NCI-H2227 treated with DMSO at 0.1 percent for 48 hours (cell line): Measurements from ENCODE around the gene SCN10A.

Experiments
- DNase-seq: peaks from one replicate; lab custom pipeline; 2025; lab: John Stamatoyannopoulos, UW

The SCN10A gene

GRCh38 chr3:38720465-38720864 lies 95.6 kb downstream of the SCN10A start:
- DNase-seq: no peak

GRCh38 chr3:38717355-38718240 lies 98.4 kb downstream of the SCN10A start:
- no peak for DNase-seq

GRCh38 chr3:38713121-38713520 lies 102.9 kb downstream of the SCN10A start:
- no peak for DNase-seq

GRCh38 chr3:38711321-38711720 lies 104.7 kb downstream of the SCN10A start:
- DNase-seq: no peak

GRCh38 chr3:38707730-38708129 lies 108.3 kb downstream of the SCN10A start:
- no peak for DNase-seq

GRCh38 chr3:38706961-38707360 lies 109.1 kb downstream of the SCN10A start:
- DNase-seq: no peak

- no peak for DNase-seq
Observed at GRCh38 chr3:38702231-38702630, 113.8 kb downstream of the SCN10A start.

GRCh38 chr3:38698760-38699159 lies 117.3 kb downstream of the SCN10A start:
- no peak for DNase-seq

- no peak for DNase-seq
Observed at GRCh38 chr3:38698061-38698460, 118.0 kb downstream of the SCN10A start.

- DNase-seq: no peak
Observed at GRCh38 chr3:38696034-38696433, 120.0 kb downstream of the SCN10A start.

- no peak for DNase-seq
Observed at GRCh38 chr3:38690185-38690584, 125.8 kb downstream of the SCN10A start.

- no peak for DNase-seq
Observed at GRCh38 chr3:38689774-38690173, 126.2 kb downstream of the SCN10A start.

- no peak for DNase-seq
Observed at GRCh38 chr3:38689346-38689745, 126.7 kb downstream of the SCN10A start.

GRCh38 chr3:38687321-38687720 lies 128.7 kb downstream of the SCN10A start:
- no peak for DNase-seq

- DNase-seq: no peak
Observed at GRCh38 chr3:38684546-38684945, 131.5 kb downstream of the SCN10A start.

GRCh38 chr3:38669668-38670067 lies 146.3 kb downstream of the SCN10A start:
- no peak for DNase-seq

- DNase-seq: no peak
Observed at GRCh38 chr3:38662544-38662943, 153.5 kb downstream of the SCN10A start.

GRCh38 chr3:38658841-38659240 lies 157.2 kb downstream of the SCN10A start:
- DNase-seq: no peak

- no peak for DNase-seq
Observed at GRCh38 chr3:38657369-38657768, 158.6 kb downstream of the SCN10A start.

- peak; percentile 45 for DNase-seq
Observed at GRCh38 chr3:38655708-38656300, 160.2 kb downstream of the SCN10A start.

GRCh38 chr3:38653685-38654537 lies 162.1 kb downstream of the SCN10A start:
- DNase-seq: no peak

- DNase-seq: no peak
Observed at GRCh38 chr3:38652934-38653333, 163.1 kb downstream of the SCN10A start.
